ENCODE measurements around the gene THSD7B.
A peak's percentile ranks its signal among the peaks of the same experiment; 100 is the strongest.
"Not testable (repeated sequence)": the region's sequence is repeated elsewhere in the genome, so short reads cannot be mapped to it uniquely, and the experiment has no call there.

THSD7B gene

DNA sequence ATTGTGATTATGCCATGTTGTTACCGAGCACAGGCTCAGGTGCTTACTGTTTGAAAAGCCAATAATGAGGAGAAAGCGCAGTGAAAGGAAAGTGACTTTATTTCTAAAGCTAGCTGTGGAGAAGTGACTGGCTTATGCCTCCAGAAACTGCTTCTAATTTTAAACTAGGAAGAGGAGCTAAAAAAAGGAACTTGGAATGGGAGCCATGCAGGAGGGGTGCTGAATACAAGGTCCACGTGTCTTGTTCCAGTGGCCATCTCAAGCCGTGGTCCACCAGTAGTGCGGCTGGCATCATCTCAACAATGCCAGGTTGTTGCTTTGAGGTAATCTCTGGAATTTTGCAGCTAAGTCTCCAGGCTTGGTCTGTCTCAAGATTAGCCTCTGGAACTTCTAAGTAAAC, 282.0 kb downstream of the THSD7B start:
- no peak for DNase-seq (ENCODE audit: low read depth, low spot score)

DNA sequence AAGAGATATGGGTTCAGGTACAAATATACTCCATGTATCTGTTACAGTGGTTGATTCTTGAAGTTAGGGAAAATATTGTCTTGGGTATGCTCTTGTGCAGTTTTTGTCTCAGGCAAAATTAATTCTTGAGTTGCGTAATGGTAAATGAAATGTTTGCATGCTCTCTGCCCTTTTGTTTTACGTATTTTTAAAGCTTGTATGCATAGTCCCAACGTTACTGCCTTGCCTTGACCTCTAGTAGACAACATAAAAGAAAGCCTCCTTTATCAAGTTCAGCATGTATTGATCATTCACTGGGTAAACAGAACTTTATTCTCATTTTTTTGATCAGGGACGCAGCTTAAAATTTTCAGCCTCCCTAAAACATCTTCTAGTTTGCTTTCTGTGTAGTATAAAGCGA, 283.1 kb downstream of the THSD7B start:
- no peak for DNase-seq (ENCODE audit: low read depth, low spot score)

DNA sequence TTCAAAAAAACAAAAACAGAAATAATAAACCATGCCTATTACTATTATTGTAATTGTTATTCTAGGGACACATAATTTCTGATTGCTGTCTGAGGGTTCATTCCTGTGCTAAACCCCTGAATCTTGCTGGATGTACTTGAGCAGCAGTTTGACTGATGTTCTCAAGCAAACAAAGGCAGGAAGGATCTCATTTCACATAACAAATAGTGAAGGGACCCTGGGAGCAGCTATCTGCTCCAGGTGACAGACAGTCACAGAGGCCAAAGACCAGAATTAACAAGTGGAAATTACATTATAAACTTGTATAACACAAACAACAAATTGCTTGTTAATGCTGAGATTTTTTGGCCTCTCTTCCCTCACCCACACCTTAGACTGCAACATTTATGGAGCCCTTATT, 284.2 kb downstream of the THSD7B start:
- DNase-seq (ENCODE audit: low read depth, low spot score), result no peak

DNA sequence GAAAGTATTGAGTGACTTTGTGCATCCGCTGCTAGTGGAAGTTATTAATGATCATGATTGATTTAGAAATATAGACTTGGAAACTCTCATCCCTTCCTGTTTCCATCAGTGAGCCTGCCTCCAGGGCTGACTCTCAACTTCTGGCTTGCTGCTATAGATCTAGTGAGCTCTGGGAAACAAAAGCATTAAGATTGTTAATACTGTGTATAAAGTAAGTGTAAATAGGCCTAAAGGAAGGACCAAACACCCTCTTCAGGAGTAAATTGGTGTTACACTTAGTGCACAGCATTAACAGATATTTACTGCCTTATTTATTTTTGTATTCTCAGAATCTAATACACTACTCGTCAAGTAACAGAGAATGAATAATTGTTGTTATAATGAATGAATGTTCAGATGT, 285.6 kb downstream of the THSD7B start:
- no peak for DNase-seq (ENCODE audit: low read depth, low spot score)

DNA sequence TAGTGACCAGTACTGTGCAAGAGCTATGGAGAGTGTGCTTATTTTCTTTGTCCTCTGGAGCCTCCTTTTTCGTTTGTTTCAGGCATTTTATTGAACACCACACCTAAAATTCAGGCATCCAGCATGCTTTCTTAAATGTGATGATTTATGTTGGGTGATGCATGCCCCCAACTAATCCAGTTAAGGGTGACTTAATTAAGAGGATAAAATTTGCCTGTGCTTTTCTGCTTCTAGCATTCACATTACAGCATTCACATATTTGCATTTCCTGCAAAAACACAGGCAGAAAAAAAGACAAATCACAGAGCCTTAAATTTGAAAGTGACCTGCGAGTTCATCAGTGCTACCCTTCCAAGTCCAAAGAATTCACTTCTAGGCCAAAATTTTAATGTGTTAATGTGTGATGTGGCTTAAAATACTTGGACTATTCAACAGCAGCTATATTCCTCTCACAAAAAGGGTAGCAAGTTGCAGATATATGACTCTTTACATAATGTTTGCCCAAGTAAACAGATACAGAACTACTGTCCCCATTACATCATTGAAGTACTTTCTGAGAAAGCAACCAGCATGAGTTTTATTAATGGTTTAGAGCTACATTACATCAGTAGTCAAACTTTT, 286.5 kb downstream of the THSD7B start:
- DNase-seq (ENCODE audit: low read depth, low spot score), result no peak

DNA sequence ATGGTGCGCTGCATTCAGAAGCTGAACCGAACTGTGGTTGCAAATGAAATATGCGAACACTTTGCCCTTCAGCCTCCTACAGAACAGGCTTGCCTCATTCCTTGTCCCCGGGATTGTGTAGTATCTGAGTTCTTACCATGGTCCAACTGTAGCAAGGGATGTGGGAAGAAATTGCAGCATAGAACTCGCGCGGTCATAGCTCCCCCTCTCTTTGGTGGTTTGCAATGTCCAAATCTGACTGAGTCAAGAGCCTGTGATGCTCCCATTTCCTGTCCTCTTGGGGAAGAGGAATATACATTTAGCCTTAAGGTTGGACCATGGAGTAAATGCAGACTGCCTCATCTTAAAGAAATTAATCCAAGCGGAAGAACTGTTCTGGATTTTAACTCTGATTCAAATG, 291.4 kb downstream of the THSD7B start:
- no peak for DNase-seq (ENCODE audit: low read depth, low spot score)

DNA sequence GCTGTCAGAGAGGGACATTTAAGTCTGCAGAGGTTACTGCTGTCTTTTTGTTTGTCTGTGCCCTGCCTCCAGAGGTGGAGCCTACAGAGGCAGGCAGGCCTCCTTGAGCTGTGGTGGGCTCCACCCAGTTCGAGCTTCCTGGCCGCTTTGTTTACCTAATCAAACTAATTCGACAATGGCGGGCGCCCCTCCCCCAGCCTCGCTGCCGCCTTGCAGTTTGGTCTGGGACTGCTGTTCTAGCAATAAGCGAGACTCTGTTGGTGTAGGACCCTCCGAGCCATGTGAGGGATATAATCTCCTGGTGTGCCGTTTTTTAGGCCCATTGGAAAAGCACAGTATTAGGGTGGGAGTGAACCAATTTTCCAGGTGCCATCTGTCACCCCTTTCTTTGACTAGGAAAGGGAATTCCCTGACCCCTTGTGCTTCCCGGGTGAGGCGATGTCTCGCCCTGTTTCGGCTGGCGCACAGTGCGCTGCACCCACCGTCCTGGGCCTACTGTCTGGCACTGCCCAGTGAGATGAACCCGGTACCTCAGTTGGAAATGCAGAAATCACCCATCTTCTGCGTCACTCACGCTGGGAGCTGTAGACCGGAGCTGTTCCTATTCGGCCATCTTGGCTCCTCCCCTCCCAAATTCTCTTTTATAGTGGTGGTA, 310.9 kb downstream of the THSD7B start:
- DNase-seq (ENCODE audit: low read depth, low spot score), result not testable (repeated sequence)

DNA sequence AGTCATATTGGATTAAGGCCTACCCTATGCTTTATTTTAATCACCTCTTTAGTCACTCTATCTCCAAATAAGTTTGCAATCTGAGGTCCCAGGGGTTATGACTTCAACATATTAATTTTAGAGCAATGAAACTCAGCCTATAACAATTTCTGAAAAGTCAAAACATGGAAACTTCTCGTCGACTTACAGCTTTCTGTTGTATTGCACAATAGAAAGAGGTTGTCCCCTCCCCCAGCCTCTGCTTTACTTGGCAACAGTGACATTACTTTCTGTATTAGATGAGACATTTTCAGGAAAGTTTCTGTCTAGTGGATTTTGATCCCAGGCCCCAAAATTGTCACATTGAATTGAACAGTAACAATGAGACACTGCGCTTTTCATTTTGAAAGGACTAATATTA, 326.4 kb downstream of the THSD7B start:
- DNase-seq (ENCODE audit: low read depth, low spot score), result no peak

DNA sequence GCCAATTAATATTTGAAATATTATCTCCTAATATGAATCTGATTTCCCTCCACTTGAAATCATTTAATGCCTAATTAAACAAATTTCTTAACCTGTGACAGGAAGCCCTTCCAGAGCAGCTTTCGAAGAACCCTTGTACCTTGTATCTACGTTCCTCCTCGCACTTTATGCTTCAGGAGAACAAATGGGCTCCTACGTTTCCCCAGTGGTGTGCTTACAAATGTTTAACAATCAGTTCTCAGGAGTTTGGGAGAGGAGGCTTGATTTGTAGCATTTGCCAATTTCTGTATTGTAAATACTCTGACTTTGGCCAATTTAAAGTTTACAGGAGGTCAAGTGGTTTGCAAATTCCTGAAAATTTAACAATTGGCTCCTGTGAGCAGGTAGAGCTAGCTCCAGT, 327.8 kb downstream of the THSD7B start:
- DNase-seq (ENCODE audit: low read depth, low spot score), result no peak

DNA sequence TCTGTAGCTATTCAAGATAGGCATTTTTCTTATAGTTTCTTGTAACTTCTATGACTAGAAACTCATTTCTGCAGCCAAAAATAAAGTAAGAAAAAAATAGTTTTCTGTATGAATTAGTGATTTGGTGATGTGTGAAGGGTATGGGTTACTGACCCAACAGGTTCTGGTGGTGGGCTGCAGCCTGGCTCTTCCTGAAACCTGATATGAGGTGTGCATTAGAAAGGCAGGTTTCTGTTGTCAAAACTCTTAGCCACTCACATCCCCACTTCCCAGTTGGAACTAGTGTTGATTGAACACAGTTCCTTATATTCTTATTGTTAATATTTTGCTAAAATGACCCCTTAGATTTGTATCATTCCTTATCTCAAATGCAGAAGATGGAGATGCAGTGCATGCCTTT, 330.8 kb downstream of the THSD7B start:
- no peak for DNase-seq (ENCODE audit: low read depth, low spot score)

DNA sequence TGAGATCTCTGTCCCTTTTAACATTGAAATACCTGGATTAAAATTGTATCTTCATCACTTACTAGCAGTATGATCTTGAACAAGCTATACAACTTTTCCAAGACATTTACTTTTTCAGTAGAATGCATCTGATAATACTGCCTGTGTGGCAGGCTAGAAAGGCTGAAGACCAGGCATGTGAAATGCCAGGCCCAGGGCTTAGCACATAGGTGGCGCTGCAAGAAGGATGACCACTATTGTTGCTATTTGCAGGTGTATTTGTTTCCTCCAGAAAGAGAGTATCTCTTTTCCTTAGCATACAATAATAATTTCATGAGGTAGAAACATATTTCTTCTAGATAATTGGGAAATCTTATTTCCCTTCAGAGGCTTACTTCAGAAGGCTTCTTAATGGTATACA, 331.3 kb downstream of the THSD7B start:
- DNase-seq (ENCODE audit: low read depth, low spot score), result no peak

DNA sequence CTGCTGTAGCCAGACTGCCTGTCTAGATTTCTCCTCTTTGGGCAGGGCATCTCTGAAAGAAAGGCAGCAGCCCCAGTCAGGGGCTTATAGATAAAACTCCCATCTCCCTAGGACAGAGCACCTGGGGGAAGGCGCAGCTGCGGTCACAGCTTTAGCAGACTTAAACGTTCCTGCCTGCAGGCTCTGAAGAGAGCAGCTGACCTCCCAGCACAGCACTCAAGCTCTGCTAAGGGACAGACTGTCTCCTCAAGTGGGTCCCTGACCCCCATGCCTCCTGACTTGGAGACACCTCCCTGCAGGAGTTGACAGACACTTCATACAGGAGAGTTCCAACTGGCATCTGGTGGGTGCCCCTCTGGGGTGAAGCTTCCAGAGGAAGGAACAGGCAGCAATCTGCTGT, 336.5 kb downstream of the THSD7B start:
- DNase-seq (ENCODE audit: low read depth, low spot score), result not testable (repeated sequence)

DNA sequence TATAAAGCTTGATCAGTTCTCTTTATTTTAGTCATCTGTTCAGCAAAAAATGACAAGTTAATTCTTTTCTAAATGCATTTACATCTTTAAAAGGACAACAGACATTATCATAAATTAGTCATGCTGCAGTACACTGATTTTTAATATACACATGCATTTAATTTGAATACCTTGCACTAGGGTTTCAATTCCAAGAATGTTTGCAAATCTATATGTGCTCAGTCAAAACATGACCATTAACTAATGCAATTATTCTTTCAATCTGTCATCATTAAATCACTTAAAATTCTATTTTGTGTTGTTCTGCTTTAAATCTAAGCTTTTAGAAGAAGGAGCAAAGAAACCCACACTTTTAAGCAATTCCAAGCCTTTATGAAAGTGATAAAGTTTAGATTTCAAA, 342.6 kb downstream of the THSD7B start:
- no peak for DNase-seq (ENCODE audit: low read depth, low spot score)

DNA sequence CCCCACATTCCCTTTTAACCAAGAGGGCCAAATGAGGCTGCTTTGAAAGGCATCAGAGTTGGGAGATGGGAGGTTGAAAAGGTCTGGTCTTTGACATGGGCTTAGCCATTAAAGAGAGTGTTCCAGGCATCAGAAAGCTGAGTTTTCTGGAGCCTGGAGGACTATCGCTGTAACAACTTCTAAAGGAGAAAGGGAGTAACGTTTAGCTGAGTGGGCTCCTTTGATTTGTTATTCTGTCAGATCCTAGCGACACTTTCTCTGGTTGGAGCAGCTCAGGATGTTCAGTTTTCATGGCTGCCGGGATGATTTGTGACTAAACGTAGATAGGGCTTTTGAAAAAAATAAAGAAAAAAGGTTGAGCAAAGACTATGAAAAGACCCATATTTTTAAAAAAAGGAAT, 346.6 kb downstream of the THSD7B start:
- no peak for DNase-seq (ENCODE audit: low read depth, low spot score)

DNA sequence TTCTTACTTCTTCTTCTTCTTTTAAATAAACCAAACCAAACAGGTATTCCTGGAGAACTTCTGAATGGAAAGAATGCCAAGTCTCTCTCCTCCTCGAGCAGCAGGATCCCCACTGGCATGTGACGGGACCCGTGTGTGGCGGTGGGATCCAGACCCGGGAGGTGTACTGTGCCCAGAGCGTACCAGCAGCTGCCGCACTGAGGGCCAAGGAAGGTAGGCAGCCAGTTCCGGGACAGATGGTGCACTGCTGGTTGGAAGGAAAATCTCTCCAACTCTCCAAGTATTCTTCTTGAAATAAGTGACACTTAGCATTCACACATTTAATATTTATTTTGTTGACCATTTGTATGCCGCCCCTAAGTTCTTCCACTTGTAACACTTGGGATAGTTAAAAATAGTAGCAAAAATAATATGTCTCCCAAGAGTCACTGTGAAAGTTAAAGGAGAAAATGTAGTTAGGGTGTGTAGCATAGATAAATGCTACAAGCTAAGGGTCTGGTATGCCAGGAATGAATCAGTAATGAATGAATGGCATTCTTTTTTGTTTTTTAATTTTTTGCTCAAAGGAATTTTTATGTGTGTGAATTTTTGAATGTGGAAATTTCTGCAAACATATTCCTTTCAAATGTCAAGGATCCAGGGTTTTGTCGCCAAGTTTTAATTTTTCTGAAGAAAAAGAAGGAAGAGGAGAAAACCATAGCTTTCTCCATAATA, 349.9 kb downstream of the THSD7B start:
- no peak for DNase-seq (ENCODE audit: low read depth, low spot score)

DNA sequence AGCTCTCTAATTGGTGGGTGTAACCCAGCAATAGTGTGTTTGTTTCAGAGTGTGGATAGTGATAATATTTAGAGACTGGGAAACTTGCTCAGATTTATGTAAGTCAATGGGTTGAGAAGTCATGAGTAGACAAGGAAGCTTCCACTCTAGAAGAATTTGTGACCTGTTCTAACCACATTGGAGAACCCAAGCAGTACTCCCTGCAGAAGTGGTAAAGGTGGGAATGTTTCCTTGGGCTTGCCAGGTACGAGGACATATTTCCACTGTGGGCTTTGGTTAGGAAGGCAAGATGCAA, 350.4 kb downstream of the THSD7B start:
- no peak for DNase-seq (ENCODE audit: low read depth, low spot score)

DNA sequence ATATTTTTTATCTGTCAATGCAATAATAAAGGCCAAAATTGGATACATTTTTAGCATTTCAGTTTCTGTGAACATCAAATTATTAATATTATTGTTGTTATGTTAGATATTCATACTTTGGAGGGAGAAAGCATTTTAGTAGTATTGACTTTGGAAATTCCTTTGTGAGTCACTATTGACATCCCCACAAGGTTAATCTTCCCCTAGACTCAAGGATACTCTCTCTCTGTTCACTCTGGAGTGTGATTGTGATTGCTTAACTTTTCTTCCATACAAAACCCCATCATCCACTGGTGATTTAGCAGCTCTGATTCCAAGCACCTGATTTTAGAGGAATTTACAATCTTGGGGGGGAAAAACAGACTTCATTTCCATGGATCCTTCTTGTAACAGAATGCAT, 352.0 kb downstream of the THSD7B start:
- no peak for DNase-seq (ENCODE audit: low read depth, low spot score)

DNA sequence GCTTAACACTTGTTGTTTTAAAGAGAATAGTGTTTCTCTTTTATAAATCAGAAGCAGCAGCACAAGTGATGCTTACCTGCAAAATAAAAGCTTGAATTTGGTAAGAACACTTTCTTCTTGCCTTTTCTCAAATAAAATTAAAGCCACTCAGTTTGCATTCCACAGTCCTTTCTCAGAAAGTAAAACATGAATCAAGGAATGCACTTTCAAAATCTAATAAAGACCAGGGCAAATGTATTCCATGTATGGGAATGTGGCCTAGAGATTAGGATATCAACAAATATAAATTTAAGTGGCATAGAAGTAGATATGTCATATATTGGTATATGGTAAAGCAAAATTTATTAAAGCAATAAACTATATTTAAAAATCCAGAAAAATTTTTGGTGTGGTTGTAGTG, 352.8 kb downstream of the THSD7B start:
- DNase-seq (ENCODE audit: low read depth, low spot score), result no peak

DNA sequence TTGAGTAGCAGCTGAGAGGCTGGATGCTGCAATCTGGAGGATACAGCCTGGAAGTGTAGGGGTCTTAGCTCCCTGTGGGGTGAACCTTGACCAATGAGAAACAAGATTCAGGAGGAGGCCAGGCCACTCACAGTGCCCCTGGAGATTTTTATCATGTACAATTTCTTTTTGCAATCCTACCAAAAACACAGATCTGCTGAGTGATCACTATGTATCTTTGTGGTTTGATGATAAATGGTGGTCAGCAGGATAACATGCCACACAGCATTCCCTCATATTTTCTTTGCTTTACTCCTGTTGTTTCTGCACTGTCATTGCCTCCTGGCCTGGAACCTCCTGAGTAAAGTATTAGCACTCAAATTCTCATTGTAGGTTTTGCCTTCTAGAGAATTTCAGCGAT, 357.9 kb downstream of the THSD7B start:
- DNase-seq (ENCODE audit: low read depth, low spot score), result peak; percentile 78

DNA sequence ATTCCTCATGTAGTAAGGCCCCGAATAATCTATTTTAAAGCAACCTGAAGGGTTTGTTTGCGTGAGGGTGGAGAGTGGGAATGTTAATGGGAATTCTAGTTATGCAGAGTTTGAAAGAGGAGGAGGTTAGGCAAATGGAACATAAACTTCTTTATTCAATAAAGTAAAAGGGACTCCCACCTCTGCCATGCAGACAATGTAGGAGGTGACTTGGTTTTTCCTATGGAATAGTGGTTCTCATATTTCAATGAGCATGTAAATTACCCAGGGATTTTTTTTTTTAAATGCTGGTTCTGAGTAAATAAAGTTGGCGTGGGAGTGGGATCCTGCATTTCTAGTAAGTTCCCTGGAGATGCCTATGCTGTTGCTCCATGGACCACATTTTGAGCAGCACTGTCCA, 367.9 kb downstream of the THSD7B start:
- no peak for DNase-seq (ENCODE audit: low read depth, low spot score)

DNA sequence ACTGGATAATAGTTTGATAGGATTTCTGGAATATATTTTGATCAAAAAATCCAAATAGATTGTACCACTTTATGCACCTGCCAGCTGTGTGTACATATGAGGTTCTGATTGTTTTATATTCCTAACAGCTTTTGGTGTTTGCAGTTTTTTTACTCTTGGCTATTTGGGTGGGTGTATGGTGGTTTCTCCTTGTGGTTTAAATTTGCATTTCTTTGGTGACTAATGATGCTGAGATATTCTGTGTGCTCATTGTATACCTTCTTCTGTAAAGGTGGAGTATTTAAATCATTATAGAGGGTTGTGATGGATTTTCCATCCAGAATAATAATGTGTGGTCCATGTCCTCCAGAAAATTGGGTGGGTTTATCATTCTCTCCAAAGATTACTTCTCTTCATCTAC, 372.9 kb downstream of the THSD7B start:
- DNase-seq (ENCODE audit: low read depth, low spot score), result no peak

DNA sequence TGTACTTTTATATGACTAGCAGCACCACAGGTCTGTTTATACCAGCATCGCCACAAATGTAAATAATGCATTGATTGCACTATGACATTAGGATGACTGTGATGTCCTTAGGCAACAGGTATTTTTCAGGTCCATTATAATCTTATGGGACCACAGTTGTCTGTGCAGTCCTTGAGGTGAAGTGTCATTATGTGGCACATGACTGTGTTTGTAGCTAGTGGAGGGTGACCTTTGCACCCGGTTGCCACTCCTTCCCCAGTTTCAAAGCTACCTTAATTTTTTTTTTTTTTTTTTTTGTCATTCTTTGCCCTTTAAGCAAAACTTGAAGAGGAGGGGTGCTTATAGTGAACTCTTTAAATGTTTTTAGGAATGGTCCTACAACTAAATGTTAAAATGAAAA, 386.4 kb downstream of the THSD7B start:
- DNase-seq (ENCODE audit: low read depth, low spot score), result no peak

DNA sequence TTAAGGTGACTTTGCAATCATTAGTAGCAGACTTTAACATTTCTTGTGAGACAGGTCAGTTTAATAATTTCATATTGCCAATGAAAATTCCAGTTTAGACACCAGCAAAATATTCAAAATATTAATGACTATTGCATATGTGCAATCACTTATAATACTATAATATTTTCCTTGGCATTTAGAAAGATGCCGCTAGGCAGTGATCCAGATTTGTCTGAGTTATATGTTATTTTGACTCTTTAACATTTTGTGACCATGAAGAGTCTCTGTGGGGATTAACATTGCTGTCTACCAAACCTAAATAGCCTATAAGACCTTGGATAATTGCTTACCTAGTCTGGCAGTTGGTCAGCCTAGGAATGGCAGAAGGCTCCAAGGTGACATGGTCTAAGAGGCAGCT, 389.6 kb downstream of the THSD7B start:
- DNase-seq (ENCODE audit: low read depth, low spot score), result no peak

All from brain pericyte (primary cell).